ENCODE results near the gene ANKRD33B. TPM values are rescaled to one million over a fixed set of nuclear protein-coding genes. Genes with fewer than 3 reads are reported as not detected.
"Not testable (repeated sequence)": the region's sequence is repeated elsewhere in the genome, so short reads cannot be mapped to it uniquely, and the experiment has no call there.

The ANKRD33B gene
- total and polyA plus RNA-seq, 9 of the 15 experiments (the other 6 are each of a cell fraction or from before 2014, with no cell fraction given), result 0.10 to 1.7 (median 0.40) TPM

GRCh38 chr5:10630126-10630525, 66.3 kb downstream of the ANKRD33B start (continued):
- TF ChIP-seq KLF13 (tag; IDR thresholded peaks at IDR 0.05; ENCODE audit: borderline replicate concordance, low read depth), result no peak
- no peak for TF ChIP-seq KAT7 (CRISPR knock-in tag; IDR thresholded peaks at IDR 0.05; ENCODE audit: borderline replicate concordance)
- TF ChIP-seq PTTG1 (tag; IDR thresholded peaks at IDR 0.05; ENCODE audit: low read depth), result no peak
- no peak for TF ChIP-seq SAP30 (IDR thresholded peaks at IDR 0.05; ENCODE audit: borderline replicate concordance, insufficient read depth, low read depth, low read length, poor library complexity, severe bottlenecking)
- TF ChIP-seq PKNOX1 (IDR thresholded peaks at IDR 0.05), result no peak
- no peak for TF ChIP-seq SRSF9 (IDR thresholded peaks at IDR 0.05; ENCODE audit: borderline replicate concordance, low read depth, low read length)
- no peak for TF ChIP-seq USF1 (CRISPR knock-in tag; IDR thresholded peaks at IDR 0.05)
- TF ChIP-seq STAT5B (CRISPR knock-in tag; IDR thresholded peaks at IDR 0.05), result no peak
- no peak for TF ChIP-seq ZNF449 (CRISPR knock-in tag; IDR thresholded peaks at IDR 0.05)

- H3K4me3 ChIP-seq; H3K36me3 ChIP-seq (ENCODE audit: control insufficient read depth, insufficient read depth, low read length); POLR2A ChIA-PET; FAIRE-seq; H3K9ac ChIP-seq (ENCODE audit: insufficient read depth in 1 of 2, low read depth in 2 of 2, low read length in 2 of 2); H3K79me2 ChIP-seq (ENCODE audit: control insufficient read depth, insufficient read depth, low read length); H3K9me3 ChIP-seq (replicated peaks; ENCODE audit: control insufficient read depth, insufficient read depth, low read depth, low read length); DNase-seq (ENCODE audit: extremely low read depth in 1 of 4, low spot score in 3 of 4); H3K4me2 ChIP-seq (ENCODE audit: insufficient read depth, low read length); BruUV-seq (replicated peaks); H4K20me1 ChIP-seq (replicated peaks; ENCODE audit: control insufficient read depth, insufficient read depth, low read length); H3K9me1 ChIP-seq (ENCODE audit: control insufficient read depth, insufficient read depth, low read length); intact Hi-C loops (cut with micrococcal nuclease); ATAC-seq; in situ Hi-C loops (cut with MboI); H3K27ac ChIP-seq (ENCODE audit: extremely low read depth, low read depth, low read length); H2AFZ ChIP-seq (ENCODE audit: low read depth, low read length): not testable (repeated sequence)
- Histone ChIP-seq H3K27me3 (ENCODE audit: control insufficient read depth in 2 of 2, insufficient read depth in 2 of 2, low read length in 2 of 2) (peaks cover 30 to 59% of the 10 kb centered on the region in 2 experiments), H3K4me1 (replicated peaks in 1 of 2; ENCODE audit: control insufficient read depth in 2 of 2, insufficient read depth in 2 of 2, low read length in 2 of 2) (peaks cover 3 to 15% of the 10 kb centered on the region in 2 experiments; a peak in 3 of 5 replicates)
- 28% methylated on average over 4 of the region's 4 CpGs for WGBS (ENCODE audit: insufficient coverage, low coverage, missing lambda C conversion rate)
- CTCF ChIA-PET (ENCODE audit: low intra/inter-chr PET ratio), result interaction anchor here (1.0 kb wide), 1 partner anchor 178 kb away, joined by 4 read pairs; no protein-coding TSS in a partner anchor
Measured at GRCh38 chr5:10630744-10631143, 66.9 kb downstream of the ANKRD33B start.

Measured in K562 (cell line).